Heart right ventricle (tissue), 16 donors: ENCODE measurements around the gene MT1B. TPM values are rescaled to one million over a fixed set of nuclear protein-coding genes. Genes with fewer than 3 reads are reported as not detected.

Source experiments
- ATAC-seq, 8 donors: fragments of 200-7000 bp; cut with Tn5 transposase; one replicate each; pipeline ENCODE4 v1.9.1; 2020; ENCODE audit warnings: mild to moderate bottlenecking in 8 of 8, moderate library complexity in 8 of 8, moderate number of reproducible peaks in 1 of 8
- DNase-seq, 2 donors: peaks; one replicate each; pipeline ENCODE4 v3.0.0-alpha.2; 2020
- H3K27ac ChIP-seq, 10 donors: fragments of 200-600 bp; sonication (generic) in 2 of 10; one replicate each; pipeline versions ENCODE4 v1.5.0 to v1.8.0; 2020 to 2022; ENCODE audit warnings: mild to moderate bottlenecking in 3 of 10
- H3K27me3 ChIP-seq, 7 donors: fragments of 200-600 bp; one replicate each; pipeline ENCODE4 v1.8.0; 2021 to 2022; ENCODE audit warnings: mild to moderate bottlenecking in 2 of 7
- H3K36me3 ChIP-seq, 9 donors: fragments of 200-600 bp; sonication (generic) in 1 of 9; one replicate each; pipeline versions ENCODE4 v1.5.0 to v1.8.0; 2020 to 2022; ENCODE audit warnings: mild to moderate bottlenecking in 2 of 9
- H3K4me1 ChIP-seq, 9 donors: fragments of 200-600 bp; sonication (generic) in 1 of 9; one replicate each; pipeline versions ENCODE4 v1.5.0 to v1.8.0; 2020 to 2022; ENCODE audit warnings: mild to moderate bottlenecking in 4 of 9
- H3K4me3 ChIP-seq, 10 donors: fragments of 200-600 bp; sonication (generic) in 2 of 10; one replicate each; pipeline versions ENCODE4 v1.5.0 to v1.8.0; 2020 to 2022; ENCODE audit warnings: mild to moderate bottlenecking in 7 of 10, moderate library complexity in 2 of 10
- H3K9me3 ChIP-seq, 11 donors: fragments of 200-600 bp in 10 of 11; sonication (generic) in 2 of 11; one replicate each; pipeline versions ENCODE4 v1.5.0 to v1.8.0; 2013 to 2022; ENCODE audit warnings: mild to moderate bottlenecking in 2 of 11, control low read depth in 1 of 11, moderate library complexity in 1 of 11
- WGBS, 2 donors: extraction: QIAGEN DNeasy Blood & Tissue Kit; methylation state at CpG; one replicate each; pipeline ENCODE4 v1.1.7; 2013; ENCODE audit warnings: inconsistent platforms in 1 of 2; 5-methylcytosine and 5-hydroxymethylcytosine counted together
- intact Hi-C, 10 donors: fragments of 100-400 bp; cut with DNase I; formaldehyde crosslinking; loops; one replicate each; pipeline versions ENCODE4 v1.11.1 to v1.14.2; 2022
- polyA plus RNA-seq, 2 donors: library from polyadenylated mRNA; stranded (reverse); fragments of 200-250 nt; gene quantifications; one replicate each; pipeline ENCODE4 v1.2.3, GENCODE V29; 2013
- total RNA-seq, 10 donors: library from RNA; stranded (reverse); fragmentation: NEBNext Ultra II Directional in 3 of 10; extraction: Animal tissue kit (Norgen Biotek cat#: 25700) in 3 of 10; gene quantifications; one replicate each; pipeline versions ENCODE4 v1.2.1 to v1.2.4, GENCODE V29; 2021 to 2023
- TF ChIP-seq, protein P1 (sequence below), 9 donors: fragments of 200-600 bp; sonication (generic) in 2 of 9; IDR thresholded peaks; one replicate each; pipeline versions ENCODE4 v1.5.0 to v1.8.0; 2021 to 2022; ENCODE audit warnings: antibody characterized with exemption in 9 of 9, mild to moderate bottlenecking in 5 of 9, moderate library complexity in 1 of 9
- donor health status: Arrhythmogenic right ventricular cardiomyopathy.
- donor health status: ischemic (EF 13 %, LVEDD 7.1; RV severe dilation, severe dysfunction).
- donor health status: healthy with polysubstance abuse.
- donor health status: DM: no; HTN: yes; CAD: no.
- donor health status: DM: no; HTN: no; CAD: no.
- donor health status: ischemic (EF 25% LVEDD 6.9; RV normal size, moderate dysfunction).
- donor health status: ischemic (EF 25% LVEDD 5.7; RV mildly dilated, moderate dysfunction).
- donor health status: healthy.
- donor health status: DM: yes; HTN: yes; CAD: no.
- donor health status: Ischemic cardiomyopathy.
- donor health status: ischemic (EF 35%, LVEDD 5.7; RV mildly dilated, moderate dysfunction).
- donor health status: nonischemic (EF 11% LVEDD 7.7; RV severe dilation, severe dysfunction).
- donor health status: DM: yes; HTN: yes; CAD: no.
- donor health status: PGD.
- donor health status: ischemic (EF 29% LVEDD 5.4; RV normal size, mild dysfunction).
- donor health status: nonischemic (EF 23%, LVEDD 6.1; RV moderate dilation, normal function).

The MT1B gene
- total and polyA plus RNA-seq, 12 donors, result not detected

- DNase-seq, result no peak
- intact Hi-C loops, result loop anchor here in 9 of 10 donors (1.0 to 10.0 kb wide), 8 partner anchors 97 to 188 kb away; no protein-coding TSS in a partner anchor
- TF ChIP-seq, protein P1, sequence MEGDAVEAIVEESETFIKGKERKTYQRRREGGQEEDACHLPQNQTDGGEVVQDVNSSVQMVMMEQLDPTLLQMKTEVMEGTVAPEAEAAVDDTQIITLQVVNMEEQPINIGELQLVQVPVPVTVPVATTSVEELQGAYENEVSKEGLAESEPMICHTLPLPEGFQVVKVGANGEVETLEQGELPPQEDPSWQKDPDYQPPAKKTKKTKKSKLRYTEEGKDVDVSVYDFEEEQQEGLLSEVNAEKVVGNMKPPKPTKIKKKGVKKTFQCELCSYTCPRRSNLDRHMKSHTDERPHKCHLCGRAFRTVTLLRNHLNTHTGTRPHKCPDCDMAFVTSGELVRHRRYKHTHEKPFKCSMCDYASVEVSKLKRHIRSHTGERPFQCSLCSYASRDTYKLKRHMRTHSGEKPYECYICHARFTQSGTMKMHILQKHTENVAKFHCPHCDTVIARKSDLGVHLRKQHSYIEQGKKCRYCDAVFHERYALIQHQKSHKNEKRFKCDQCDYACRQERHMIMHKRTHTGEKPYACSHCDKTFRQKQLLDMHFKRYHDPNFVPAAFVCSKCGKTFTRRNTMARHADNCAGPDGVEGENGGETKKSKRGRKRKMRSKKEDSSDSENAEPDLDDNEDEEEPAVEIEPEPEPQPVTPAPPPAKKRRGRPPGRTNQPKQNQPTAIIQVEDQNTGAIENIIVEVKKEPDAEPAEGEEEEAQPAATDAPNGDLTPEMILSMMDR (IDR thresholded peaks at IDR 0.05), result no peak
- ATAC-seq, result no peak
- Histone ChIP-seq H3K9me3 (peaks cover 0 to 10% (median 0%) of the 10 kb centered on the region in 11 donors), H3K27me3 (no peaks in the 10 kb centered on the region), H3K4me1 (peaks cover 0 to 9% (median 0%) of the 10 kb centered on the region in 9 donors), H3K4me3 (no peak overlapping the region), H3K36me3 (no peaks in the 10 kb centered on the region), H3K27ac (no peak overlapping the region)
- WGBS, 2 donors, result 11 to 96% methylated on average over 1 of the region's 1 CpG
These were observed 48.5 kb downstream of the MT1B start for GRCh38 chr16:56700195-56700594.

GRCh38 chr16:56700631-56701030 is 48.9 kb downstream of the MT1B start:
- WGBS, 2 donors, result 92 to 95% methylated on average over 1 of the region's 1 CpG
- no peak overlapping the region for H3K4me3 ChIP-seq
- TF ChIP-seq, protein P1 (IDR thresholded peaks at IDR 0.05), result no peak
- no peak overlapping the region for H3K27ac ChIP-seq
- intact Hi-C loops, result loop anchor here in 9 of 10 donors (1.0 to 10.0 kb wide), 8 partner anchors 98 to 188 kb away; no protein-coding TSS in a partner anchor
- no peak for ATAC-seq
- H3K4me1 ChIP-seq, result peaks cover 0 to 9% (median 0%) of the 10 kb centered on the region in 9 donors
- H3K36me3 ChIP-seq, result no peaks in the 10 kb centered on the region
- no peak for DNase-seq
- no peaks in the 10 kb centered on the region for H3K27me3 ChIP-seq
- H3K9me3 ChIP-seq, result peaks cover 0 to 10% (median 0%) of the 10 kb centered on the region in 11 donors

DNA sequence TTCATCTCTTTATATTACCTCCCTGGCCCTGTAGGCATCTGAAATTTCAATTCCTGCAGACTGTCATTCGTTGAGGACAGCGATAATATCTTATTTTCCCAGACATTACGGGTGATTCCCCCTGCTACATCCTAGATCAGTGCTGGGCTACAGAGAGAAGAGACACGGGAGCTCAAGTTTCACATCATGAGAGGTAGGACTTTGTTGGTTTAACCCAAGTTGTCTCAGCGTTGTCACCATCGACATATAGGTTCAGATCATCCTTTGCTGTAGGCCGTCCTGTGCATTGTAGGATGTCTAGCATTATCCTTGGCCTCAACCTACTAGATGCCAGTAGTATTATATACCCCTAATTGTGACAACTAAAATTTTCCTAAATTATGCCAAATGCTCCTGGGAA is 49.8 kb downstream of the MT1B start:
- TF ChIP-seq, protein P1 (IDR thresholded peaks at IDR 0.05), result no peak
- intact Hi-C loops, result loop anchor here in 9 of 10 donors (2.0 to 10.0 kb wide), 7 partner anchors 99 to 189 kb away; no protein-coding TSS in a partner anchor

More for the DNA sequence above, 49.8 kb downstream of the MT1B start:
- H3K36me3 ChIP-seq, result no peaks in the 10 kb centered on the region
- H3K4me1 ChIP-seq, result peaks cover 0 to 9% (median 0%) of the 10 kb centered on the region in 9 donors
- no peaks in the 10 kb centered on the region for H3K27me3 ChIP-seq
- peaks cover 0 to 10% (median 0%) of the 10 kb centered on the region in 11 donors for H3K9me3 ChIP-seq
- no peak for DNase-seq
- H3K4me3 ChIP-seq, result no peak overlapping the region
- no peak overlapping the region for H3K27ac ChIP-seq
- ATAC-seq, result peak in 2 of 8 donors; percentile 29 to 31
- 85 to 88% methylated on average over 7 of the region's 7 CpGs for WGBS, 2 donors

Other genes starting within 250 kb of the MT1B start
- gene AMFR, start 226.3 kb upstream of the MT1B start, total RNA-seq, result 10 to 100 TPM; 50.6 to 87.9 (median 69.7) TPM
- 10 to 100 TPM; 18.1 to 63.9 TPM for gene AMFR, start 226.3 kb upstream of the MT1B start, polyA plus RNA-seq
- gene NUDT21, start 200.6 kb upstream of the MT1B start, total RNA-seq, result 10 to 100 TPM; 59.2 to 74.7 (median 63.4) TPM
- 10 to 100 TPM in 1 of 2 donors, 1 to 10 TPM in 1; 9.3 to 26.4 TPM for gene NUDT21, start 200.6 kb upstream of the MT1B start, polyA plus RNA-seq
- 10 to 100 TPM; 24.2 to 41.0 (median 36.8) TPM for gene OGFOD1, start 200.3 kb upstream of the MT1B start, total RNA-seq
- gene OGFOD1, start 200.3 kb upstream of the MT1B start, polyA plus RNA-seq, result 10 to 100 TPM in 1 of 2 donors, 1 to 10 TPM in 1; 8.9 to 17.5 TPM
- gene BBS2, start 131.9 kb upstream of the MT1B start, total RNA-seq, result 10 to 100 TPM; 37.7 to 75.9 (median 60.1) TPM
- 10 to 100 TPM; 11.7 to 33.0 TPM for gene BBS2, start 131.9 kb upstream of the MT1B start, polyA plus RNA-seq
- gene MT4, start 86.8 kb upstream of the MT1B start, total RNA-seq, result not detected
- not detected for gene MT4, start 86.8 kb upstream of the MT1B start, polyA plus RNA-seq
- 10 to 100 TPM in 1 of 10 donors, 1 to 10 TPM in 9; 1.9 to 11.6 (median 4.1) TPM for gene MT3, start 62.4 kb upstream of the MT1B start, total RNA-seq
- 10 to 100 TPM in 1 of 2 donors, 1 to 10 TPM in 1; 4.4 to 29.8 TPM for gene MT3, start 62.4 kb upstream of the MT1B start, polyA plus RNA-seq
- 100 to 1,000 TPM in 6 of 10 donors, 10 to 100 TPM in 4; 88.8 to 354 (median 109) TPM for gene MT2A, start 43.3 kb upstream of the MT1B start, total RNA-seq
- 100 to 1,000 TPM; 195 to 231 TPM for gene MT2A, start 43.3 kb upstream of the MT1B start, polyA plus RNA-seq
- gene MT1E, start 26.1 kb upstream of the MT1B start, total RNA-seq, result 100 to 1,000 TPM in 5 of 10 donors, 10 to 100 TPM in 5; 83.3 to 164 (median 97.0) TPM
- gene MT1E, start 26.1 kb upstream of the MT1B start, polyA plus RNA-seq, result 100 to 1,000 TPM in 1 of 2 donors, 10 to 100 TPM in 1; 31.9 to 268 TPM
- gene MT1M, start 19.2 kb upstream of the MT1B start, total RNA-seq, result 10 to 100 TPM in 1 of 10 donors, 1 to 10 TPM in 5, under 1 TPM in 4; 0.75 to 24.3 (median 1.7) TPM
- gene MT1M, start 19.2 kb upstream of the MT1B start, polyA plus RNA-seq, result 10 to 100 TPM; 11.9 to 25.4 TPM
- 10 to 100 TPM in 1 of 10 donors, 1 to 10 TPM in 5, under 1 TPM in 2, not detected in 2; 0.71 to 67.7 (median 2.6) TPM for gene MT1A, start 13.2 kb upstream of the MT1B start, total RNA-seq
- 100 to 1,000 TPM in 1 of 2 donors, 10 to 100 TPM in 1; 11.1 to 102 TPM for gene MT1A, start 13.2 kb upstream of the MT1B start, polyA plus RNA-seq
- 1 to 10 TPM in 9 of 10 donors, under 1 TPM in 1; 0.98 to 7.7 (median 2.4) TPM for gene MT1F, start 6.1 kb downstream of the MT1B start, total RNA-seq
- gene MT1F, start 6.1 kb downstream of the MT1B start, polyA plus RNA-seq, result 1 to 10 TPM; 2.0 to 2.4 TPM
- 1 to 10 TPM in 3 of 10 donors, under 1 TPM in 1, not detected in 6; 0.95 to 9.0 (median 1.0) TPM for gene MT1G, start 16.2 kb downstream of the MT1B start, total RNA-seq
- gene MT1G, start 16.2 kb downstream of the MT1B start, polyA plus RNA-seq, result 1 to 10 TPM; 3.6 to 3.7 TPM
- gene MT1H, start 17.9 kb downstream of the MT1B start, total RNA-seq, result 1 to 10 TPM in 1 of 10 donors, not detected in 9; 2.4 TPM
- gene MT1H, start 17.9 kb downstream of the MT1B start, polyA plus RNA-seq, result not detected
- 100 to 1,000 TPM in 4 of 10 donors, 10 to 100 TPM in 6; 15.8 to 616 (median 71.4) TPM for gene MT1X, start 30.6 kb downstream of the MT1B start, total RNA-seq
- gene MT1X, start 30.6 kb downstream of the MT1B start, polyA plus RNA-seq, result 100 to 1,000 TPM; 162 to 239 TPM
- gene NUP93, start 78.2 kb downstream of the MT1B start, total RNA-seq, result 10 to 100 TPM; 25.4 to 34.8 (median 27.6) TPM
- 10 to 100 TPM; 27.2 to 32.3 TPM for gene NUP93, start 78.2 kb downstream of the MT1B start, polyA plus RNA-seq
- not detected for gene SLC12A3, start 213.3 kb downstream of the MT1B start, total RNA-seq
- not detected for gene SLC12A3, start 213.3 kb downstream of the MT1B start, polyA plus RNA-seq